ENCODE measurements around the gene LRTM2.

Gene LRTM2

GRCh38 chr12:1869145-1869544 is 48.8 kb downstream of the LRTM2 start:
- Histone ChIP-seq H3K27me3 (ENCODE audit: control insufficient read depth, insufficient read depth, low read length) (no peaks in the 10 kb centered on the region), H3K9ac (ENCODE audit: low read depth, low read length) (no peak overlapping the region), H3K9me3 (ENCODE audit: control insufficient read depth, insufficient read depth, low read length) (no peaks in the 10 kb centered on the region), H3K4me1 (ENCODE audit: control insufficient read depth, insufficient read depth, low read length) (no peaks in the 10 kb centered on the region), H3K4me3 (ENCODE audit: low read depth, low read length) (no peak overlapping the region), H3K36me3 (ENCODE audit: control insufficient read depth, insufficient read depth, low read length) (no peaks in the 10 kb centered on the region)

GRCh38 chr12:1870086-1870485 is 49.7 kb downstream of the LRTM2 start:
- H3K9ac ChIP-seq (ENCODE audit: low read depth, low read length), result no peak overlapping the region

GRCh38 chr12:1870998-1871917 is 50.9 kb downstream of the LRTM2 start:
- Histone ChIP-seq H3K4me1 (ENCODE audit: control insufficient read depth, insufficient read depth, low read length) (no peaks in the 10 kb centered on the region), H3K9me3 (ENCODE audit: control insufficient read depth, insufficient read depth, low read length) (no peaks in the 10 kb centered on the region), H3K36me3 (ENCODE audit: control insufficient read depth, insufficient read depth, low read length) (no peaks in the 10 kb centered on the region), H3K4me3 (ENCODE audit: low read depth, low read length) (no peak overlapping the region), H3K9ac (ENCODE audit: low read depth, low read length) (no peak overlapping the region), H3K27me3 (ENCODE audit: control insufficient read depth, insufficient read depth, low read length) (no peaks in the 10 kb centered on the region)

More at GRCh38 chr12:1870086-1870485, 49.7 kb downstream of the LRTM2 start:
- Histone ChIP-seq H3K27me3 (ENCODE audit: control insufficient read depth, insufficient read depth, low read length) (no peaks in the 10 kb centered on the region), H3K36me3 (ENCODE audit: control insufficient read depth, insufficient read depth, low read length) (no peaks in the 10 kb centered on the region), H3K9me3 (ENCODE audit: control insufficient read depth, insufficient read depth, low read length) (no peaks in the 10 kb centered on the region), H3K4me3 (ENCODE audit: low read depth, low read length) (no peak overlapping the region), H3K4me1 (ENCODE audit: control insufficient read depth, insufficient read depth, low read length) (no peaks in the 10 kb centered on the region)

GRCh38 chr12:1872001-1872400 is 51.6 kb downstream of the LRTM2 start:
- H3K27me3 ChIP-seq (ENCODE audit: control insufficient read depth, insufficient read depth, low read length), result no peaks in the 10 kb centered on the region
- no peaks in the 10 kb centered on the region for H3K4me1 ChIP-seq (ENCODE audit: control insufficient read depth, insufficient read depth, low read length)
- H3K36me3 ChIP-seq (ENCODE audit: control insufficient read depth, insufficient read depth, low read length), result no peaks in the 10 kb centered on the region
- no peak overlapping the region for H3K9ac ChIP-seq (ENCODE audit: low read depth, low read length)
- no peak overlapping the region for H3K4me3 ChIP-seq (ENCODE audit: low read depth, low read length)
- no peaks in the 10 kb centered on the region for H3K9me3 ChIP-seq (ENCODE audit: control insufficient read depth, insufficient read depth, low read length)

GRCh38 chr12:1872448-1872847 is 52.1 kb downstream of the LRTM2 start:
- H3K4me3 ChIP-seq (ENCODE audit: low read depth, low read length), result no peak overlapping the region
- H3K36me3 ChIP-seq (ENCODE audit: control insufficient read depth, insufficient read depth, low read length), result no peaks in the 10 kb centered on the region
- H3K27me3 ChIP-seq (ENCODE audit: control insufficient read depth, insufficient read depth, low read length), result no peaks in the 10 kb centered on the region
- no peaks in the 10 kb centered on the region for H3K4me1 ChIP-seq (ENCODE audit: control insufficient read depth, insufficient read depth, low read length)
- H3K9ac ChIP-seq (ENCODE audit: low read depth, low read length), result no peak overlapping the region
- H3K9me3 ChIP-seq (ENCODE audit: control insufficient read depth, insufficient read depth, low read length), result no peaks in the 10 kb centered on the region

GRCh38 chr12:1873531-1874510 is 53.5 kb downstream of the LRTM2 start:
- no peak overlapping the region for H3K4me3 ChIP-seq (ENCODE audit: low read depth, low read length)
- no peak overlapping the region for H3K9ac ChIP-seq (ENCODE audit: low read depth, low read length)
- H3K9me3 ChIP-seq (ENCODE audit: control insufficient read depth, insufficient read depth, low read length), result no peaks in the 10 kb centered on the region
- no peaks in the 10 kb centered on the region for H3K36me3 ChIP-seq (ENCODE audit: control insufficient read depth, insufficient read depth, low read length)
- no peaks in the 10 kb centered on the region for H3K27me3 ChIP-seq (ENCODE audit: control insufficient read depth, insufficient read depth, low read length)
- H3K4me1 ChIP-seq (ENCODE audit: control insufficient read depth, insufficient read depth, low read length), result no peaks in the 10 kb centered on the region

GRCh38 chr12:1875608-1876007 is 55.2 kb downstream of the LRTM2 start:
- Histone ChIP-seq H3K4me3 (ENCODE audit: low read depth, low read length) (no peak overlapping the region), H3K9ac (ENCODE audit: low read depth, low read length) (no peak overlapping the region), H3K27me3 (ENCODE audit: control insufficient read depth, insufficient read depth, low read length) (no peaks in the 10 kb centered on the region), H3K9me3 (ENCODE audit: control insufficient read depth, insufficient read depth, low read length) (no peaks in the 10 kb centered on the region), H3K4me1 (ENCODE audit: control insufficient read depth, insufficient read depth, low read length) (no peaks in the 10 kb centered on the region), H3K36me3 (ENCODE audit: control insufficient read depth, insufficient read depth, low read length) (peaks cover 3% of the 10 kb centered on the region)

GRCh38 chr12:1876086-1876485 is 55.7 kb downstream of the LRTM2 start:
- H3K9ac ChIP-seq (ENCODE audit: low read depth, low read length), result no peak overlapping the region
- H3K27me3 ChIP-seq (ENCODE audit: control insufficient read depth, insufficient read depth, low read length), result no peaks in the 10 kb centered on the region
- H3K4me3 ChIP-seq (ENCODE audit: low read depth, low read length), result no peak overlapping the region
- peaks cover 3% of the 10 kb centered on the region for H3K36me3 ChIP-seq (ENCODE audit: control insufficient read depth, insufficient read depth, low read length)
- no peaks in the 10 kb centered on the region for H3K9me3 ChIP-seq (ENCODE audit: control insufficient read depth, insufficient read depth, low read length)
- no peaks in the 10 kb centered on the region for H3K4me1 ChIP-seq (ENCODE audit: control insufficient read depth, insufficient read depth, low read length)

GRCh38 chr12:1877169-1877878 is 57.0 kb downstream of the LRTM2 start:
- Histone ChIP-seq H3K27me3 (ENCODE audit: control insufficient read depth, insufficient read depth, low read length) (no peaks in the 10 kb centered on the region), H3K9me3 (ENCODE audit: control insufficient read depth, insufficient read depth, low read length) (no peaks in the 10 kb centered on the region), H3K4me1 (ENCODE audit: control insufficient read depth, insufficient read depth, low read length) (no peaks in the 10 kb centered on the region), H3K4me3 (ENCODE audit: low read depth, low read length) (no peak overlapping the region), H3K36me3 (ENCODE audit: control insufficient read depth, insufficient read depth, low read length) (peaks cover 3% of the 10 kb centered on the region), H3K9ac (ENCODE audit: low read depth, low read length) (no peak overlapping the region)

- Histone ChIP-seq H3K9me3 (ENCODE audit: control insufficient read depth, insufficient read depth, low read length) (no peaks in the 10 kb centered on the region), H3K4me3 (ENCODE audit: low read depth, low read length) (no peak overlapping the region), H3K9ac (ENCODE audit: low read depth, low read length) (no peak overlapping the region), H3K36me3 (ENCODE audit: control insufficient read depth, insufficient read depth, low read length) (peaks cover 3% of the 10 kb centered on the region), H3K27me3 (ENCODE audit: control insufficient read depth, insufficient read depth, low read length) (no peaks in the 10 kb centered on the region), H3K4me1 (ENCODE audit: control insufficient read depth, insufficient read depth, low read length) (no peaks in the 10 kb centered on the region)
These were observed 57.8 kb downstream of the LRTM2 start for GRCh38 chr12:1878214-1878613.

- H3K36me3 ChIP-seq (ENCODE audit: control insufficient read depth, insufficient read depth, low read length), result peaks cover 3% of the 10 kb centered on the region
- H3K4me1 ChIP-seq (ENCODE audit: control insufficient read depth, insufficient read depth, low read length), result no peaks in the 10 kb centered on the region
- H3K9me3 ChIP-seq (ENCODE audit: control insufficient read depth, insufficient read depth, low read length), result no peaks in the 10 kb centered on the region
- H3K4me3 ChIP-seq (ENCODE audit: low read depth, low read length), result no peak overlapping the region
- no peaks in the 10 kb centered on the region for H3K27me3 ChIP-seq (ENCODE audit: control insufficient read depth, insufficient read depth, low read length)
- H3K9ac ChIP-seq (ENCODE audit: low read depth, low read length), result no peak overlapping the region
These were observed 58.3 kb downstream of the LRTM2 start for GRCh38 chr12:1878695-1879094.

Data from iPS-15b (cell line).